Esophagus muscularis mucosa (tissue), 3 donors: ENCODE measurements around the gene CCDC158.

Experiments
- POLR2A ChIP-seq: fragments of 450-650 bp; IDR thresholded peaks from one replicate; pipeline ENCODE4 v1.6.1; 2017; ENCODE audit warnings: antibody characterized with exemption, moderate library complexity, mild to moderate bottlenecking, low read depth
- POLR2AphosphoS5 ChIP-seq, 2 donors: sonication (generic); formaldehyde crosslinking; IDR thresholded peaks; one replicate each; pipeline ENCODE4 v1.6.1; 2017; ENCODE audit warnings: antibody characterized with exemption in 2 of 2
- TF ChIP-seq, protein P1 (sequence below), 3 experiments: fragments of 200-600 bp in 2 of 3; fragments of 450-650 bp in 1 of 3; sonication (generic) in 2 of 3; IDR thresholded peaks; one replicate each; pipeline ENCODE4 v1.5.1; 2017 to 2019; ENCODE audit warnings: antibody characterized with exemption in 3 of 3, mild to moderate bottlenecking in 2 of 3, moderate library complexity in 1 of 3

DNA sequence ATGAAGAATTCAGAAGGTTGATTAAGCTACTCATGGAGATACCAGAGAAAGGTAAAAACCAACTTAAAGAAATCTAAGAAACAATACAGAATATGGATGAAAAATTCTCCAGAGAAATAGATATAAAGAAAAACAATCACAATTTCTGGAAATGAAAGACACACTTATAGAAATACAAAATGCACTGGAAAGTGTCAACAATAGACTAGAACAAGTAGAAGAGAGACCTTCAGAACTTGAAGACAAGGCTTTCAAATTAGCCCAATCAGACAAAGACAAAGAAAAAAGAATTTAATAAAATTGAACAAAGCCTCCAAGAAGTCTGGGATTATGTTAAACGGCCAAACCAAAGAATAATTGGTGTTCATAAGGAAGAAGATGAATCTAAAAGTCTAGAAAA, 104.8 kb downstream of the CCDC158 start:
- TF ChIP-seq, protein P1, sequence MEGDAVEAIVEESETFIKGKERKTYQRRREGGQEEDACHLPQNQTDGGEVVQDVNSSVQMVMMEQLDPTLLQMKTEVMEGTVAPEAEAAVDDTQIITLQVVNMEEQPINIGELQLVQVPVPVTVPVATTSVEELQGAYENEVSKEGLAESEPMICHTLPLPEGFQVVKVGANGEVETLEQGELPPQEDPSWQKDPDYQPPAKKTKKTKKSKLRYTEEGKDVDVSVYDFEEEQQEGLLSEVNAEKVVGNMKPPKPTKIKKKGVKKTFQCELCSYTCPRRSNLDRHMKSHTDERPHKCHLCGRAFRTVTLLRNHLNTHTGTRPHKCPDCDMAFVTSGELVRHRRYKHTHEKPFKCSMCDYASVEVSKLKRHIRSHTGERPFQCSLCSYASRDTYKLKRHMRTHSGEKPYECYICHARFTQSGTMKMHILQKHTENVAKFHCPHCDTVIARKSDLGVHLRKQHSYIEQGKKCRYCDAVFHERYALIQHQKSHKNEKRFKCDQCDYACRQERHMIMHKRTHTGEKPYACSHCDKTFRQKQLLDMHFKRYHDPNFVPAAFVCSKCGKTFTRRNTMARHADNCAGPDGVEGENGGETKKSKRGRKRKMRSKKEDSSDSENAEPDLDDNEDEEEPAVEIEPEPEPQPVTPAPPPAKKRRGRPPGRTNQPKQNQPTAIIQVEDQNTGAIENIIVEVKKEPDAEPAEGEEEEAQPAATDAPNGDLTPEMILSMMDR (IDR thresholded peaks at IDR 0.05) = no peak
- no peak for TF ChIP-seq POLR2A
- TF ChIP-seq POLR2AphosphoS5 (IDR thresholded peaks at IDR 0.05) = no peak
